HepG2 (cell line): ENCODE results near the gene ERMARD. TPM values are rescaled to one million over a fixed set of nuclear protein-coding genes. Genes with fewer than 3 reads are reported as not detected.

ENCODE experiments used
- ARNT2 ChIP-seq: sonication (generic); formaldehyde crosslinking; IDR thresholded peaks from 2 replicates; pipeline ENCODE4 v1.8.0; 2022; ENCODE audit warnings: mild to moderate bottlenecking, low read depth, missing genetic modification reagents, moderate library complexity
- BRD4 ChIP-seq: sonication (generic); formaldehyde crosslinking; IDR thresholded peaks from 2 replicates; pipeline ENCODE4 v1.4.0; 2020; ENCODE audit warnings: missing genetic modification reagents
- CHD4 ChIP-seq: fragments of 200-600 bp; sonication (generic); IDR thresholded peaks from 2 replicates; pipeline ENCODE4 v1.7.0; 2017; ENCODE audit warnings: mild to moderate bottlenecking, low read length, borderline replicate concordance
- ERF ChIP-seq: IDR thresholded peaks from 2 replicates; pipeline ENCODE4 v1.6.1; 2018; ENCODE audit warnings: missing biosample characterization, missing genetic modification reagents
- GABPA ChIP-seq, 2 experiments: IDR thresholded peaks; 2 replicates each; pipeline ENCODE4 v1.6.1; 2011 to 2016; ENCODE audit warnings: low read depth in 2 of 2, low read length in 1 of 2, missing biosample characterization in 1 of 2, missing genetic modification characterization in 1 of 2
- MEF2D ChIP-seq: sonication (generic); formaldehyde crosslinking; IDR thresholded peaks from 2 replicates; pipeline ENCODE4 v1.5.1; 2020; ENCODE audit warnings: mild to moderate bottlenecking, missing genetic modification reagents
- SRSF4 ChIP-seq: fragments of 200-400 bp; formaldehyde crosslinking; IDR thresholded peaks from one replicate; pipeline ENCODE4 v1.6.1; 2018; ENCODE audit warnings: mild to moderate bottlenecking, low read depth, low read length, moderate library complexity; ENCODE audit not compliant: poor library complexity, severe bottlenecking
- STAT6 ChIP-seq: sonication (generic); formaldehyde crosslinking; IDR thresholded peaks from 2 replicates; pipeline ENCODE4 v1.4.0; 2020; ENCODE audit warnings: missing genetic modification reagents, mild to moderate bottlenecking, borderline replicate concordance
- ZBTB20 ChIP-seq: sonication (generic); formaldehyde crosslinking; IDR thresholded peaks from 2 replicates; pipeline ENCODE4 v1.8.1; 2023; ENCODE audit warnings: missing genetic modification reagents, low read depth, mild to moderate bottlenecking, borderline replicate concordance
- ZBTB40 ChIP-seq, 2 experiments: fragments of 450-650 bp in 1 of 2; sonication (generic) in 1 of 2; formaldehyde crosslinking in 1 of 2; IDR thresholded peaks; 2 replicates each; pipeline versions ENCODE4 v1.6.1 to v1.8.0; 2016 to 2022; ENCODE audit warnings: antibody characterized with exemption in 1 of 2, mild to moderate bottlenecking in 1 of 2, missing genetic modification reagents in 1 of 2
- ZNF441 ChIP-seq: sonication (generic); formaldehyde crosslinking; IDR thresholded peaks from 2 replicates; pipeline ENCODE4 v1.7.0; 2021; ENCODE audit warnings: missing genetic modification reagents, borderline replicate concordance
- ZNF737 ChIP-seq: sonication (generic); formaldehyde crosslinking; IDR thresholded peaks from 2 replicates; pipeline ENCODE4 v1.5.0; 2020; ENCODE audit warnings: missing genetic modification reagents, mild to moderate bottlenecking, borderline replicate concordance
- polyA plus RNA-seq, 8 experiments: library from polyadenylated mRNA; depleted of rRNA in 3 of 8; stranded (reverse) in 7 of 8; unstranded in 1 of 8; fragments of >200 nt; fragmentation: Illumina TruSeq in 4 of 8; extraction: Trizol in 4 of 8; gene quantifications; 2 replicates each; pipeline versions ENCODE4 v1.2.1 to v1.2.3, GENCODE V29; 2011 to 2016; ENCODE audit warnings: low read depth in 4 of 8, missing spikeins in 1 of 8, mixed read lengths in 1 of 8; ENCODE audit not compliant: insufficient read depth in 1 of 8
- total RNA-seq, 5 experiments: library from RNA; depleted of rRNA; stranded (reverse); fragments of >200 nt; fragmentation: Illumina TruSeq; extraction: Trizol; gene quantifications; 2 replicates each; pipeline ENCODE4 v1.2.3, GENCODE V29; 2016; ENCODE audit warnings: low read depth in 1 of 5
- TF ChIP-seq, protein P1 (sequence below): sonication (generic); formaldehyde crosslinking; conservative IDR thresholded peaks from 2 replicates; pipeline ENCODE4 v1.4.0; 2020; ENCODE audit warnings: mild to moderate bottlenecking, missing genetic modification reagents, moderate library complexity

ERMARD gene
- total and polyA plus RNA-seq, 2 of the 13 experiments (the other 11 are each of a cell fraction or from before 2014, with no cell fraction given), result 8.8 to 10.7 TPM

DNA sequence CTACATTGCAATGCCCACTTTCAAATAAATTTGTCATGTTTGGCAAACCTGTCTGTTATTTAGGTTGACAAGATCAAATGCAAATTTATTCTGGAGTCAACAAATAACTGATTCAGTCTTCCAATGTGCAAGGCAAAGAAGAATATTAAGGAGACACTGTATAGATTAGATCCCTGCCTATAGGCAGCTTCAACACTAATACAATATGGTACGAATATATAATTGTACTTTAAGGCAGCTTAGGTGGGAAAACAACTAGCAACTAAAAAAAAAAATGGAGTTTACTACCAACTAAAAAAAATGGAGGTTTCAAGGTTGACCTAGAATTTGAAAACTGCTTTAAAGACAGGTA is 25.4 kb upstream of the ERMARD start (continued):
- TF ChIP-seq ZBTB40 (IDR thresholded peaks at IDR 0.05) (no peak), ZBTB40 (CRISPR knock-in tag; IDR thresholded peaks at IDR 0.05) (no peak), ZBTB20 (CRISPR knock-in tag) (peak; percentile 42; the same call in 1 of the 2 replicates), BRD4 (no peak), SRSF4 (no peak), ARNT2 (peak; percentile 47; the same call in 1 of the 2 replicates), ERF (CRISPR knock-in tag) (no peak), GABPA (IDR thresholded peaks at IDR 0.05; ENCODE audit: low read depth, low read length) (no peak), GABPA (CRISPR knock-in tag; IDR thresholded peaks at IDR 0.05; ENCODE audit: low read depth) (no peak), MEF2D (CRISPR knock-in tag) (0 out of 2 replicates have a peak, but pooled peaks have one; percentile 9), ZNF441 (no peak), STAT6 (CRISPR knock-in tag) (0 out of 2 replicates have a peak, but pooled peaks have one; percentile 54), ZNF737 (no peak), CHD4 (no peak)
- TF ChIP-seq, protein P1, sequence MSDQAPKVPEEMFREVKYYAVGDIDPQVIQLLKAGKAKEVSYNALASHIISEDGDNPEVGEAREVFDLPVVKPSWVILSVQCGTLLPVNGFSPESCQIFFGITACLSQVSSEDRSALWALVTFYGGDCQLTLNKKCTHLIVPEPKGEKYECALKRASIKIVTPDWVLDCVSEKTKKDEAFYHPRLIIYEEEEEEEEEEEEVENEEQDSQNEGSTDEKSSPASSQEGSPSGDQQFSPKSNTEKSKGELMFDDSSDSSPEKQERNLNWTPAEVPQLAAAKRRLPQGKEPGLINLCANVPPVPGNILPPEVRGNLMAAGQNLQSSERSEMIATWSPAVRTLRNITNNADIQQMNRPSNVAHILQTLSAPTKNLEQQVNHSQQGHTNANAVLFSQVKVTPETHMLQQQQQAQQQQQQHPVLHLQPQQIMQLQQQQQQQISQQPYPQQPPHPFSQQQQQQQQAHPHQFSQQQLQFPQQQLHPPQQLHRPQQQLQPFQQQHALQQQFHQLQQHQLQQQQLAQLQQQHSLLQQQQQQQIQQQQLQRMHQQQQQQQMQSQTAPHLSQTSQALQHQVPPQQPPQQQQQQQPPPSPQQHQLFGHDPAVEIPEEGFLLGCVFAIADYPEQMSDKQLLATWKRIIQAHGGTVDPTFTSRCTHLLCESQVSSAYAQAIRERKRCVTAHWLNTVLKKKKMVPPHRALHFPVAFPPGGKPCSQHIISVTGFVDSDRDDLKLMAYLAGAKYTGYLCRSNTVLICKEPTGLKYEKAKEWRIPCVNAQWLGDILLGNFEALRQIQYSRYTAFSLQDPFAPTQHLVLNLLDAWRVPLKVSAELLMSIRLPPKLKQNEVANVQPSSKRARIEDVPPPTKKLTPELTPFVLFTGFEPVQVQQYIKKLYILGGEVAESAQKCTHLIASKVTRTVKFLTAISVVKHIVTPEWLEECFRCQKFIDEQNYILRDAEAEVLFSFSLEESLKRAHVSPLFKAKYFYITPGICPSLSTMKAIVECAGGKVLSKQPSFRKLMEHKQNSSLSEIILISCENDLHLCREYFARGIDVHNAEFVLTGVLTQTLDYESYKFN (CRISPR knock-in tag), result peak; percentile 21; the same call in 1 of the 2 replicates
